Measurements from ENCODE around the gene PRG3.

- TF ChIP-seq CTCF (IDR thresholded peaks at IDR 0.05) (no peak), POLR2AphosphoS5 (IDR thresholded peaks at IDR 0.05; ENCODE audit: low read depth, low read length) (no peak)
- TF ChIP-seq, protein P1, sequence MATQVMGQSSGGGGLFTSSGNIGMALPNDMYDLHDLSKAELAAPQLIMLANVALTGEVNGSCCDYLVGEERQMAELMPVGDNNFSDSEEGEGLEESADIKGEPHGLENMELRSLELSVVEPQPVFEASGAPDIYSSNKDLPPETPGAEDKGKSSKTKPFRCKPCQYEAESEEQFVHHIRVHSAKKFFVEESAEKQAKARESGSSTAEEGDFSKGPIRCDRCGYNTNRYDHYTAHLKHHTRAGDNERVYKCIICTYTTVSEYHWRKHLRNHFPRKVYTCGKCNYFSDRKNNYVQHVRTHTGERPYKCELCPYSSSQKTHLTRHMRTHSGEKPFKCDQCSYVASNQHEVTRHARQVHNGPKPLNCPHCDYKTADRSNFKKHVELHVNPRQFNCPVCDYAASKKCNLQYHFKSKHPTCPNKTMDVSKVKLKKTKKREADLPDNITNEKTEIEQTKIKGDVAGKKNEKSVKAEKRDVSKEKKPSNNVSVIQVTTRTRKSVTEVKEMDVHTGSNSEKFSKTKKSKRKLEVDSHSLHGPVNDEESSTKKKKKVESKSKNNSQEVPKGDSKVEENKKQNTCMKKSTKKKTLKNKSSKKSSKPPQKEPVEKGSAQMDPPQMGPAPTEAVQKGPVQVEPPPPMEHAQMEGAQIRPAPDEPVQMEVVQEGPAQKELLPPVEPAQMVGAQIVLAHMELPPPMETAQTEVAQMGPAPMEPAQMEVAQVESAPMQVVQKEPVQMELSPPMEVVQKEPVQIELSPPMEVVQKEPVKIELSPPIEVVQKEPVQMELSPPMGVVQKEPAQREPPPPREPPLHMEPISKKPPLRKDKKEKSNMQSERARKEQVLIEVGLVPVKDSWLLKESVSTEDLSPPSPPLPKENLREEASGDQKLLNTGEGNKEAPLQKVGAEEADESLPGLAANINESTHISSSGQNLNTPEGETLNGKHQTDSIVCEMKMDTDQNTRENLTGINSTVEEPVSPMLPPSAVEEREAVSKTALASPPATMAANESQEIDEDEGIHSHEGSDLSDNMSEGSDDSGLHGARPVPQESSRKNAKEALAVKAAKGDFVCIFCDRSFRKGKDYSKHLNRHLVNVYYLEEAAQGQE (IDR thresholded peaks at IDR 0.05; ENCODE audit: insufficient read depth in 1 of 2, low read depth in 2 of 2, low read length in 1 of 2), result no peak
Observed at GRCh38 chr11:57421066-57421465, 40.1 kb upstream of the PRG3 start.

Measured in Panc1 (cell line).